GM23338 (cell line): Measurements from ENCODE around the gene TASOR2.

ENCODE experiments used
- CREB1 ChIP-seq: fragments of 250-450 bp; sonication (Bioruptor Pico); IDR thresholded peaks from 2 replicates; pipeline ENCODE4 v1.5.0; 2020; ENCODE audit warnings: low read depth, mild to moderate bottlenecking, moderate library complexity
- CTCF ChIP-seq, 2 experiments: fragments of 200-600 bp in 1 of 2; sonication (generic) in 1 of 2; conservative IDR thresholded peaks; 2 replicates each; pipeline versions ENCODE4 v1.5.1 to v1.6.1; 2016 to 2017; ENCODE audit warnings: antibody characterized with exemption in 2 of 2, low read depth in 2 of 2, mild to moderate bottlenecking in 2 of 2, moderate library complexity in 1 of 2
- EZH2 ChIP-seq: fragments of 200-600 bp; sonication (generic); IDR thresholded peaks from one replicate; pipeline ENCODE4 v1.8.0; 2017; ENCODE audit warnings: antibody characterized with exemption, mild to moderate bottlenecking, low read depth; ENCODE audit not compliant: unreplicated experiment
- NANOG ChIP-seq: IDR thresholded peaks from 2 replicates; pipeline ENCODE4 v1.6.1; 2016; ENCODE audit warnings: antibody characterized with exemption, borderline replicate concordance
- POLR2AphosphoS5 ChIP-seq: IDR thresholded peaks from 2 replicates; pipeline ENCODE4 v1.6.1; 2016; ENCODE audit warnings: antibody characterized with exemption, low read depth
- REST ChIP-seq: IDR thresholded peaks from one replicate; pipeline ENCODE4 v1.6.1; 2018; ENCODE audit warnings: antibody characterized with exemption; ENCODE audit not compliant: unreplicated experiment
- ZNF114 ChIP-seq: fragments of 250-450 bp; sonication (Bioruptor Pico); IDR thresholded peaks from 2 replicates; pipeline ENCODE4 v1.5.0; 2020; ENCODE audit warnings: mild to moderate bottlenecking, moderate library complexity

GRCh38 chr10:5730766-5731165 is 46.1 kb downstream of the TASOR2 start:
- TF ChIP-seq POLR2AphosphoS5 (no peak), CREB1 (CRISPR knock-in tag) (no peak), CTCF (conservative IDR thresholded peaks at IDR 0.05; ENCODE audit: low read depth in 2 of 2) (no peak), EZH2 (no peak), NANOG (no peak), REST (no peak), ZNF114 (CRISPR knock-in tag) (no peak)
